CD4-positive, alpha-beta T cell treated with Interleukin-10 for 1 hour (primary cell): Measurements from ENCODE around the gene DGKD.
A peak's percentile ranks its signal among the peaks of the same experiment; 100 is the strongest.

Source experiments
- DNase-seq: peaks from one replicate; pipeline ENCODE4 v3.0.0-alpha.2; 2020

The DGKD gene

DNA sequence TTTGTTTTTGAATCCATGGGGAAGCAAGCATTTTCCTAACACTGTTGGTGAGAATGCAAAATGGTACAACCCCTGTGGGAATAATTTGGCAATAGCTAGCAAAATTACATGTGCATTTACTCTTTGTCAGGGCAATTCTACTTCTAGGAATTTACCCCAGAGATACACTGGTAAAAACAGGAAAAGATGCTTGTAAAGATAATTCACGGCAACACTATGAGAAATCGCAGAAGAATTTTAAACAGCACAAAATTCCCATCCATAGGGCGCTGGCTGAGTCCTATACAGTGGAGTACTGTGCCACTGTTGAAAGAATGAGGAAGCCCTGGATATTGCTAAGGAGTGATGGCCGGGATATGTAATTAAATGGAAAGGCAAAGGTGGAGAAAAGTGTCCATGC lies 75.8 kb downstream of the DGKD start:
- DNase-seq = no peak

DNA sequence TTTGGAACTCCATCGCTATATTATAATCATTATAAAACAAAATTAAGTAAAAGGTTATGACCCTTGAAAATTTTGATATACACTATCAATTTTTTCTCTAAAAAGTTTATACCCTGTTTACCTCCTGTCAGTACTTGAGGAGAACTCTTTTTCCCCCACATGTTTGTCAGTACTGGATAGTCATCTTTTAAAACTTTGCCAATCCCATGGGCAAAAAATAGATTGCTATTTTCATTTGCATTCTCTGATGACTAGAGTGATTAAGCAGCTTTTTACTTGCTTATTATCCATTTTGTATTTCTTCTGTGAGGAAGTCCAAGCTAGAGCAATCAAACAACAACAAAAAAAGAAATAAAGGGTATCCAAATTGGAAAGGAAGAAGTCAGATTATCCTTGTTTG lies 76.4 kb downstream of the DGKD start:
- no peak for DNase-seq

DNA sequence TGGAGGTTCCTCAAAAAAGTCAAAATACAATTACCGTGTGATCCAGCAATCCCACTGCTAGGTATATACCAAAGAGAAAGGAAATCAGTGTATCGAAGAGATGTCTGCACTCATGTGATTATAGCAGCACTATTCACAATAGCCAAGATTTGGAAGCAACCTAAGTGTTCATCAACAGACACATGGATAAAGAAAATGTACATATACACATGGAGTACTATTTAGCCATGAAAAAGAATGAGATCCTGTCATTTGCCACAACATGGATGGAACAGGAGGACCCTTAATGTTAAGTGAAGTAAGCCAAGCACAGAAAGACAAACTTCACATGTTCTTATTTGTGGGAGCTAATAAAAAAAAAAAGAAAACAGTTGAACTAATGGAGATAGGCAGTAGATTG lies 78.7 kb downstream of the DGKD start:
- DNase-seq = no peak

DNA sequence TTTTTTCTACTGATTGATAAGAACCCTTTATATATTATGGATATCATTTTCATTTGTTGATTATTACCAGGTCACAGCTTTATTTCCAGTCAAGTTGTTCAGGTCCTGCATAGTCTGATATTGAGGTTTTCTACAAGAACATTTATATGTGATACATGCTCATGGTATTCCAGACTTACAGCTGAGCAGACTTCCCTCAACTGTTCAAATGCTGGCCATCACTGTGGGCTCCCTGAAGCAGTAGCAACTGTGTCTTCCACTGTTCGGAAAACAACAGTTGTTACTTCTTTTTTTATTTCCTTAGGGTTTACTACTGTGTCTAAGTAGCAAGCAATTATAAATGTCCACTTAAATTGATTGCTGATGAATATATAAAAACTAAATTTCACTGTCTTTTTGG lies 79.5 kb downstream of the DGKD start:
- DNase-seq = no peak

DNA sequence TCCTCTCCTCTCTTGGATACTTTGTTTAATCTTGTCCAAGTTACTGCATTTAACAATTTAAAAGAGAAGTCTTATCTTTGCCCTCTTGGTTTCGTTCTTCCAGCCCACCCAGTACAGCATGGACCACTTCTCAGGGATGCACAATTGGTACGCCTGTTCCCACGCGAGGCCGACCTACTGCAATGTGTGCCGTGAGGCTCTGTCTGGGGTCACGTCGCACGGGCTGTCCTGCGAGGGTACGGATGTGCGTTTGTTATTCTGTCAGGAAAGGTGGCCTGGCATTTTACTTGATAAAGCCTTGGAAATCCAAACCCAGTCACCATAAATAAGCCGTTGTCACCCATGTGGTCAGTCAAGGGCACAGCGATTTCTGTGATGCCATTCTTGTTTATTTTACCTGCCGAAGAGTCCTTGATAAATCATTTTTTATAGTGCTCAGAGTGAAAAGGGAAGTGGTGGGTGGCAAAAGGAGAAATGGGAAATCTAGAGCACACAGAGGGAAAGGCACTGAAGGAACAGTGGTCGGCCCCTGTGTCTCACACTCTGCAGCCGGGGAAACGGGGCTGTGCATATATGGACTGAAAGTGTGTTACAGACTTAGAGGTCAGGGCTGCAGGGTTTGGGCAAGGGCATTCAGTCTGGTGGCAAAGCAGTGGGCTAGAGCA lies 80.5 kb downstream of the DGKD start:
- no peak for DNase-seq

DNA sequence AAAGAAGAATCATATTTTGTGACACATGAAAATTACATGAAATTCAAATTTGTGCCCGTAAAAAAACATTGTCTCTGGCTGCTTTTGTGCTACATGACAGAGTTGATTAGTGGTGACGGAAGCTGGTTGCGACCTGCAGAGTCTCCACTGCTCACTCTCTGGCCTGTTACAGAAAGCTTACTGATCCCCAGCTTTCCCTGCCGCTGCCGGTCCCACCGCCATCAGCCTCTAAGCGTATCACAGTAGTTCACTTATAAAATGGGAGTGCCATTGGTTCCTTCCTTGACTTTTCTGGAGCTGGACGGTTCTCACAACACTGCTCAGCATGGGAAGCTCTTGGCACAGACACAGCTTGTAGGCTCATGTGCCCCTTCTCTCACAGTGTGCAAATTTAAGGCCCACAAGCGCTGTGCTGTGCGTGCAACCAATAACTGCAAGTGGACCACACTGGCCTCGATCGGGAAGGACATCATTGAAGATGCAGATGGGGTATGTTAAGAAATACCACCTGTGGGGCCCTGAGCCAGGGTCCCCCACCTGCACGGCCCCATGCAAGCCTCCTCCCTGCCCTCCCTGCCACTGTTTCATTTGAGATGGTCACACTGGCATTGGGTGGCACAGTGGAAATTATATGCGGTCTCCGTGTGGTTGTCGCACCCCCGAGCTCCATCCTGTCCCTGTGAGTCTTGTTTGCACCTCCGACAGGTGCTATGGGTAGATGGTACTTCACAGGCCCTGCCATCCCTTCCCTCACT lies 81.3 kb downstream of the DGKD start:
- no peak for DNase-seq

DNA sequence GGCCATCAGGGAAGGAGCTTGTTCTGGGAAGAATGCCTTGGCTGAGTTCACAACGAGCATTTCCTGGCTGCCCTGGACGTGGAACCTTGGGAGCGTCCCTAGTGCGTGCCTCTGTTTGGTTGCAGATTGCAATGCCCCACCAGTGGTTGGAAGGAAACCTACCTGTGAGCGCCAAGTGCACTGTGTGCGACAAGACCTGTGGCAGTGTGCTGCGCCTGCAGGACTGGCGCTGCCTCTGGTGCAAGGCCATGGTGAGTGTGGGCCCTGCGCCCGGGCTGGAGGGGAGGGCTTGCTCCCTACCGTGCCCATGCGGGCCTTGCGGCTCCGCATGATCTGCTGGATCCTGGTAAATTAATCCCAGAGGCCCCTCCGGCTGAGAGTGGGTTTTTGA lies 81.9 kb downstream of the DGKD start:
- DNase-seq = no peak

DNA sequence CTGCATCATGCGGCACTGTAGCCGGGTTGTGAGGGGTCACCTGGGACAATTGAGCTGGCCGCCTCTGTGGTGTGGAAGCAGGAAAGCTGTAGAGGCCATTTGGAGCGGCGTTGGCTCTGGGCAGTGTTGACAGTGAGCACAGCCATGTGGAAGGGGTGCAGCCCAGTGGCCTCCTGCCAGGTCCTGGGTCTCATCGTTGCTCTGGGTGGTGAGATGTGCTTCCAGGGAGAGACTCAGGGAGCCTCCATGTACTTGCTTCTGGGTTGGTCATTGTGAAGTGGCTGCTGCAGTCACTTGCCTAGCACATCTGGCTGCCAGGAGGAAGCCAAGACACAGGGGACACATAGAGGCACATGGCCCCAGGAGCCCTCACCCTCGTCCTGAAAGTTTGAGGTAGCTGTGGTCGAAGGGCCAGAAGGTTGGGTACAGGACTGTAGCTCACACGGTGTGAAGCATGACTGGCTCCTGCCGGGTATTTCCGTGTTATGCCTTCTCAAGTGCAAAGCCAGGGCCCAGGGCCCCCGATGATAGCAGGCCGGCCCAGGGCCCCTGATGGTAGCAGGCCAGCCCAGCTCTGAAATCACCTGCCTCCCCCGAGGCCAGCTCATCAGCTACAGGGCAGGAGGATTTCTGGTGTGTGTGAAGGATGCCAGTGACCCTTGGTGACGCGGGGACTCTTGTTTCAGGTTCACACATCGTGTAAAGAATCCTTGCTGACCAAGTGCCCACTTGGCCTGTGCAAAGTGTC lies 82.6 kb downstream of the DGKD start:
- no peak for DNase-seq

DNA sequence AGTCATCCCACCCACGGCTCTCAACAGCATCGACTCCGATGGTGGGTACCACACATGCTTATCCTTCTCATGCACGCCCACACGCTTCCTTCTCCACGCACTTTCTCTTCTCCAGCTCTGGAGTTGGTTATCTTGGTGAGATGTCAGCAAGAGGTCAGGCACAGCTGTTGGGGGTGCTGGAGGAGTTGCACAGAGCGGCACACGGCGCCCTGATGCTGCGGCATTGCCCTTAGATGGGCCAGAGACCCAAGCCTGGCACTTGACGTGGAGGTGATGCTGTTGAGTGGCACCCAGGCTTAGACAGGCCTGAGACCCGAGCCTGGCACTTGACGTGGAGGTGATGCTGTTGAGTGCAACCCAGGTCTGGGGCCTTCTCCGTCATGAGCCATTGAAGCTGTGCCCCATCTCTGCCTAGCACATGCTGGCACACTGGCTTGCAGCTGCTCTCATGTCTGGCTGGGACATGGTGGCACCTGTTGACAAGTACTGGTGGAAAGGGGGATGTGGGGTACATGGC lies 83.2 kb downstream of the DGKD start:
- no peak for DNase-seq

DNA sequence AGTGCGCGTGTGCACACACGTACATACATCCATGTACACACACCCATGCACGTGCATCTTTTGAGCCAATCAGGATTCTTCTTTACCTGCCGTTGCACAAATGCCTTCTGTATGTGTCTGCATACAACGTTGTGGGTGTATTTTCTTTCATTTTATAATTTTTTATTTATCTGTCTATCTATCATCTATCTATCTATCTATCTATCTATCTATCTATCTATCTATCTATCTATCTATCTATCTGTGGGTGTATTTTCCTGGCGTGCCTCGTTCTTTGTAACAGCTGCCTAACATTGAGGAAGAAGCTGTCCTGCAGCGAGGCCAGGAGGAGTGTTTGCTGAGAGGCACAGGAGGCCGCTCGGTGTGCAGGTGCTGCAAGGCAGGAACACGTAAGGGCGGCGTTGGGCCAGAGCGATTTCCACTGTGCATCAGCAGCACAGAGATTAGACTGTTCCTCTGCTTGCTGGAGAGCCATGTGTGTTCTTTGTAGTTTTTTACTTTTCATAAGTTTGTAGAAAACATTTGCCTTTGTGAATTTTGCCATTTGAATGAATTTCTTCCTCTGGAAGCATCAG lies 84.4 kb downstream of the DGKD start:
- no peak for DNase-seq

DNA sequence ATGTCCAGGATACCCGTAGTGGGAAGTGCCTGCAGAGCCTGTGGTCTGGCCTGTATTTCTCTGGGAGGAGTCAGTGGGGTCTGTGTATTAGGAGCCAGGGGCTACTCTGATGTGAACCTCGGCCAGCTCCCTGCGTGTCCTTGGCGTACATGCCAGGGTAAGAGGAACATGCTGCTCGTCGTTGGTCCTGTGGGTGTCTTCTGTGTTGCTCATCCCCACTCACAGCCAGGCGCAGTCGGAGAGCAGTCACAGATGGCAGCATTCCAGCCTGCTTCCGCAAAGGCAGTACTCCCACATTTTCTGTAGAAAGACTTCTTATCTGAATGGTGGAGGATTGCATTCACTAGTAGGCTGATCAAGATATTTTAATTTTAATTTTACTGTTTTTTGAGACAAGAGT lies 84.9 kb downstream of the DGKD start:
- no peak for DNase-seq

DNA sequence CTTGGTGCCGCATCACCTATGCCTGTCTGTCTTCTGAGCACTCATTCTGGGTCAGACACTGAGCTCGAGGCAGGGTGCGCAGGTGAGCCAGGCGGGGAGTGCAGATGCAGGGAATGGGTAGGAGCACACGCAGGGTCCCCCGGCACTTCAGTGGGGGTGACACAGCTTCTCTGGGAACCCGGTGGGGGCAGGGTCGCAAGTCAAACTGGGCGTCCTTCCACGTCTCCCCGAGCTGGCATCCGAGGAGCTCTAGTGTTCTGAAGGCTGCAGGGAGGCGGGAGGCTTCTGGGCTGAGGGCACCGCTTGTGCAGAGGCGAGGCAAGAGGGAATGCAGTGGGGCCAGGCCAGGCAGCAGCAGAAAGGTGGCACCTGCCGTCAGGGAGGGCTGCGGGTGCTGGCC lies 86.0 kb downstream of the DGKD start:
- no peak for DNase-seq

DNA sequence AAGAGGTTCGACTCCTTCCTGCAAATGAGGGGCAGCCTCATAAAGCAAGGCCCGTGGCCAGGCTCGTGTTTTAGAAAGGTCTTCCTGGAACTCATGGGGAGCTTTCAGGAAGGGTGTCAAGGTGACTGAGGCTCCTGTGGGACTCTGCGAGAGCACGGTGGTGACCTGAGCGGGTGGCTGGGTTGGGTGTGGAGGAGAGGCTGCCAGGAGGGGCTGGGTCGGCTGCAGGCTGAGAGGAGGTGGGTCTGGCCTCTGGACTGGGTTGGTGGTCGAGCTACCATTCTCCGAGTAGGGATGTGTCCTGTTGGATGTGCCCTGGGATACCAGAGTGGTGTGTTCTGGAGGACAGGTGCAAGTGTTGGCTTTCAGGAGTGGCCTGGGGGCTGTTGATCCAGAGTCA lies 86.4 kb downstream of the DGKD start:
- no peak for DNase-seq

DNA sequence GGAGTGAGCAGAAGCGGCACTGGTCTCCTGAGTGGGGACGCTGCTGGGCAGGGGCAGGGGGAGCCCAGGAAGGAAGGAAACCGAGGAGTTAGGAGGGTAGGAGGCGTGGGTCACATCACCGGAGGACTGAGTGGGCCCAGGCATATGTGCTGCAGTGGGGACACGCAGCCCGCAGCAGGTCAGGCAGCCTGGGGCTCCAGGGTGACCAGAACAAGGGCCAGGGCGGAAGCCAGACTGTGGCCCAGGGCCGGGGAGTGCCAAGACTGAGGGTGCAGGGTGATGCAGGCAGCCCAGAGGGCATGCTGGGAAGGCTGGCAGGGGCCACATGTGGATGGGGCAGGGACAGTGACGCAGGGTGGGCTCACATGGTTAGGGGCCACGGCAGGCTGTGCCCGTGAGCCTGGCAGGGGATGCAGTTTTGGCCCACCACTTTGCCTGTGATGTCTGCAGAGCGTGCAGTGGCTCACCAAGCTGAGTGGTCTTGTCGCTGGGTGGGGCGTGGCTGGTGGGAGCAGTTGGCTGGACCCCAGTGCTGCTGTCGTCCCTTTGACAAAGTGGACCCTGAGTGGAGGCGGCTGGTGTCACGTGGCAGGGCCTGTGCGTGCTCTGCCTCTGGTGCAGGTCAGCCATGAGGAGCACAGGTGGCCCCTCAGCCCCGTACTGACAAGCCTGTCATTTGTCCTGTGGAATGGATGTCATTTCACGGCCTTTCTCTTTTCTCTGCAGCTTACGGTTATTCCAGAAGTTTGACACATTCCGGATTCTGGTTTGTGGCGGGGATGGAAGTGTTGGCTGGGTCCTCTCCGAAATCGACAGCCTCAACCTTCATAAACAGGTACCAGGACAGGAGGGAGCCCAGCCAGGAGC lies 87.1 kb downstream of the DGKD start:
- no peak for DNase-seq

DNA sequence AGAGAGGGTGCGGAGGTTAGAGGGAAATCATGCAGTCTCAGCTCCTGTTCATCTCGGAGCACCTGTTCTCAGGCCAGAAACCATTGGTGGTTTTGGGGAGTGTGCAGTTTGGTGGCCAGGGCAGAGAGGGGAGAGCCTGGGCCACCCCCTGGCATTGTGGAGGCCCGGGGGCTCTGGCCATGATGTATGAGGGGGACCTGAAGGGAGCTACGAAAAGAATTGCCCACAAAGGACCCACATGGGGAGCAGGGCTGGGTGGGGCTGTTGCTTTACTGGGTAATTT lies 87.7 kb downstream of the DGKD start:
- no peak for DNase-seq

DNA sequence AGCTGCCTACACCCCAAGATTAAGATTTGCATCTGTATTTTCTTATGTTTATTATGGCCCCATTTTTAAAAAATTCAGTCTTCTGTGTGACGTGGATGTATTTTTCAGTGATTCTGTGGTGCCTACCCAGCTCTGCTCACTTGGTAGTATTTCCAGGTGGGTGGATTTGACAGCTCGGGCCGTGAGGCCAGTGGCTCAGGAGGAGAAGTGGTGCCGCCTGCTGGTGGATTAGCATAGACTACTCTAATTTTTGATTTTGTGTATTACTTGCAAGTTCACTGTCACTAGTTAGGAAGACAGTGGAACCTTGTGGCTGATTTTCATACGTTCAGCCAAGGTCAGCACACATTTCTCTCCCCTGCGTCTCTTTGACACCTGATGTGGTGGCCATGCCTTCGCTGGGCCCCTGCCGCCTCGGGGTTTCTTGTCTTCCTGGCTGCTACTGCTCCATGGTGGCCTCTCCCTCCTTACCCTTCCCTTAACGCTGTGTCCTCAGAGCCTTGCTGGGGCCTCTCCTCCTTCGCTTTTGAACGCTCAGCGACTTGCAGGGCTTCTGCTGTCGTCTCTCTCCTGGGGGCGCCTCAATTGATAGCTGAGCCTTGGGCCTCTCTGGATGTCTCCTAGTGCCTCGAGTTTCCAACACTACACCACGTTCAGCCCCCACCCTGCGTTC lies 89.4 kb downstream of the DGKD start:
- DNase-seq = peak; percentile 85

DNA sequence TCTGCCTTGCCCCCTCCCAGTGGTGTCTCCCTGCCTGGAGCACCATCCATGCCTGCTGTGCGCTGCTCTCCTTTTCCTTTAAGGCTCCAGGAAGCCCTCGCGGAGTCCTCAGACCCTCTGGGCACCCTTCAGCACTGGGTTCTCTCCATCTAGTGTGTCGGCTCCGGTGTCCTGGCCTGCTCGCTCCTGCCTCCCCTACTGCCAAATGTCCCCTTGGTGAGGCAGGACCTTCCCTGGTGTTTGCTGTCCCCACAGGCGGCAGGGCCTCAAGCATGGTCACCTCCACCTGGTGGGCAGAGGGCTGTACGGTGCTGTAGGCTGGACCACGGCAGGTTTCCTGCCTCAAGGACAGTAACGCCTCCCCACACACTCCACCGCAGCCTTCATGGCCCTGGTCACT lies 90.2 kb downstream of the DGKD start:
- no peak for DNase-seq

DNA sequence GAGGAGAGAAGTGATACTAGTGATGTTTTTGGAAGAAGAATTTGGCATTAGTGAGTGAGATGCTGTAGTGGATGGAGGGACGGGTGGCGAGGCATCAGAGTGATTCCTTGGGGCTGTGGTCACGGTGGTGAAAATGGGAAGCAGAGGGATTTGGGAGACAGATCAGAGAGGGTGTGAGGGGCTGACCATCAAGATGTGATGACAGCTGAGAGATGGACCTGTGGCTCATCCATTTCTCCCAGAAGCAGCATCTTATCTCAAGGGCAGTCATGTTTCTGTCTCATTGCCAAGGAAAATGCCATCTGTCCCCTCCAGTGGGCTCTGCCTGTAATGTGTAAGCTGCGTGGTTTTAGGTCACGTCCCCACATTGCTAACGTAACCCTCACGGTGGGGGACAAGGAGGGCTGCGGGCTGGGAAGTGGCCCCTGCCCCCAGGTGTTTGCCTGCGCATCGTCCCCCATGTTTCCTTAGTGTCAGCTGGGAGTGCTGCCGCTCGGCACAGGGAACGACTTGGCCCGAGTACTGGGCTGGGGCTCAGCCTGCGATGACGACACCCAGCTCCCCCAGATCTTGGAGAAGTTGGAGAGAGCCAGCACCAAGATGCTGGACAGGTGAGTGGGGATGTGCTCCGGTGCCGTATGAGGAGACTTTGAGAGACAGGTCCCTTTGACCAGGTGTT lies 91.0 kb downstream of the DGKD start:
- DNase-seq = no peak

DNA sequence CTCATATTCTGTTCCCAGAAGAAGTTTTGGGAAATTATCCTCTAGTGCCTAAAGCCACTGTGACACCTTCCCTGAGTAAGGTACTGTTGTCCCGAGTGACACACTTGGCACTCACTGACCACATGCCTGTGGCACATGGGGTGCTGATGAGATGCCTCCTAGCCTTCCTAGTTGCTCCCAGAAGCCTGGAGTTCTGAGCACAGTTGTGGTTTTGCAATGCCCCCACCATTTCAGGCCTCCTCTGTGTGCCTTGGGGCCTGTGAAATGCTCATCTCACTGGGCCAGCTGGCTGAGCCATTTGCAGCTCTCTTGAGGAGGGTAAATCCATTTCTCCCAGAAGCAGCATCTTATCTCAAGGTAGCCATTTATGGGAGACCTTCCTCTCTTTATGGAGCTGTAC lies 91.8 kb downstream of the DGKD start:
- no peak for DNase-seq

DNA sequence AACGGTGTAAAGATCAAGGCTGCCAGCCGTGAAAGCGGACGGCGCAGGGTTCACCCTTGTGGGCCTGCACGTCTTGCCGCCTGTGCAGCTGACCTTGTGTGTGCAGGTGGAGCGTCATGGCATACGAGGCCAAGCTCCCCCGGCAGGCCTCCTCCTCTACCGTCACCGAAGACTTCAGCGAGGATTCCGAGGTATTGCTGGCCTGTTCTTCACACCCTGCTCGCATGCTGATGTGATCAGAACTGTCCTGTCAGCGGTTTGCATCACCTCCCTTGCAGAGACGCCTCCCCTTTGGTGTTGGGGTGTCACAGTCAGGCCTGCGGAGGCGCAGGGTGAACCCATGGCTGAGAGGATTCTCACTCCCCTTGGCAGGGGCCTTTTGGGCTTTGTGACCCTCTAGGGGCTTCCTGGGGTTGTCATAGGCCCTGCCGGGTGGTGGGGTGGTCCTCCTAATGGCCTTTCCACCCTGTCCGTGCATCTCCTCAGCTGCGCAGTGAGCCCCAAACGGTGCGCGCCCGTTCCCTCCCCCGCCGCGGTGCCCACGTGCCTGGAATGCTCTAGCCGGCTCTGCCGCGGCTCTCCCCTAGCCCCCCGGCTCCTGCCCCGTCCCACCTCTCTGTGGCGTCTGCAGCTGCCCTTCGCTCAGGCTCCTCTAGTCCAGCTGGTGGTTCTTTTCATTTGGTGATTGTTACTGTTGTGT lies 92.5 kb downstream of the DGKD start:
- no peak for DNase-seq
